ENCODE measurements around the gene DEF6.

GRCh38 chr6:35265523-35265922, 32.1 kb upstream of the DEF6 start:
- TF ChIP-seq CTCF (IDR thresholded peaks at IDR 0.05; ENCODE audit: low read depth, low read length, missing input control) (no peak), TAF1 (conservative IDR thresholded peaks at IDR 0.05) (no peak), REST (IDR thresholded peaks at IDR 0.05) (no peak), JUND (IDR thresholded peaks at IDR 0.05) (no peak), GABPA (IDR thresholded peaks at IDR 0.05 in 1 of 2, conservative IDR thresholded peaks at IDR 0.05 in 1 of 2) (no peak)

Data from liver (tissue), 3 donors.